GM23338 (cell line): ENCODE measurements around the gene AGPAT4. TPM values are rescaled to one million over a fixed set of nuclear protein-coding genes. Genes with fewer than 3 reads are reported as not detected.

ENCODE experiments used
- ATAC-seq: fragments of 200-7000 bp; cut with Tn5 transposase; 3 replicates; pipeline ENCODE4 v1.9.1; 2020
- DNase-seq: peaks from one replicate; pipeline ENCODE4 v3.0.0-alpha.2; 2015; ENCODE audit warnings: low spot score
- H2AFZ ChIP-seq: fragments of 200-600 bp; sonication (generic); 2 replicates; pipeline ENCODE4 v1.8.0; 2016; ENCODE audit warnings: antibody characterized with exemption, mild to moderate bottlenecking, moderate library complexity
- H3F3A ChIP-seq: fragments of 200-600 bp; sonication (generic); replicated peaks from 2 replicates; pipeline ENCODE4 v1.8.0; 2017; ENCODE audit warnings: antibody characterized with exemption, mixed run types, low read depth
- H3K27ac ChIP-seq: fragments of 200-600 bp; sonication (generic); 2 replicates; pipeline ENCODE4 v1.6.1; 2016; ENCODE audit warnings: low read depth
- H3K27me3 ChIP-seq: fragments of 200-600 bp; sonication (generic); 2 replicates; pipeline ENCODE4 v1.8.0; 2016; ENCODE audit warnings: mild to moderate bottlenecking, mixed run types, moderate library complexity; ENCODE audit not compliant: insufficient read depth
- H3K36me3 ChIP-seq: fragments of 200-600 bp; sonication (generic); 2 replicates; pipeline ENCODE4 v1.8.0; 2016; ENCODE audit warnings: mild to moderate bottlenecking; ENCODE audit not compliant: insufficient read depth
- H3K4me1 ChIP-seq: fragments of 200-600 bp; sonication (generic); 2 replicates; pipeline ENCODE4 v1.8.0; 2016; ENCODE audit warnings: mild to moderate bottlenecking, moderate library complexity; ENCODE audit not compliant: insufficient read depth
- H3K4me2 ChIP-seq: fragments of 200-600 bp; sonication (generic); 2 replicates; pipeline ENCODE4 v1.7.1; 2017; ENCODE audit warnings: mixed run types
- H3K4me3 ChIP-seq: fragments of 200-600 bp; sonication (generic); 2 replicates; pipeline ENCODE4 v1.6.1; 2016; ENCODE audit warnings: mixed run types
- H3K79me2 ChIP-seq: fragments of 200-600 bp; sonication (generic); replicated peaks from 2 replicates; pipeline ENCODE4 v1.8.0; 2017; ENCODE audit warnings: mild to moderate bottlenecking; ENCODE audit not compliant: insufficient read depth
- H3K9me2 ChIP-seq: fragments of 200-600 bp; sonication (generic); 2 replicates; pipeline ENCODE4 v1.8.0; 2017; ENCODE audit not compliant: insufficient read depth
- H4K20me1 ChIP-seq: fragments of 200-600 bp; sonication (generic); replicated peaks from 2 replicates; pipeline ENCODE4 v1.8.0; 2017; ENCODE audit warnings: mild to moderate bottlenecking; ENCODE audit not compliant: insufficient read depth
- H3K27ac Mint-ChIP-seq: 2 replicates; pipeline ENCODE4 v1.8.0; 2020; ENCODE audit warnings: inconsistent platforms, mild to moderate bottlenecking, moderate library complexity, mixed read lengths
- H3K27me3 Mint-ChIP-seq: 3 replicates; pipeline ENCODE4 v1.8.0; 2022; ENCODE audit warnings: low read depth, mild to moderate bottlenecking, moderate library complexity, mixed read lengths, inconsistent platforms; ENCODE audit not compliant: insufficient read depth, poor library complexity
- H3K36me3 Mint-ChIP-seq: 3 replicates; pipeline ENCODE4 v1.8.0; 2021; ENCODE audit warnings: low read depth, mild to moderate bottlenecking, inconsistent platforms, moderate library complexity, mixed read lengths
- H3K4me1 Mint-ChIP-seq: 3 replicates; pipeline ENCODE4 v1.8.0; 2020; ENCODE audit warnings: mild to moderate bottlenecking, inconsistent platforms, mixed read lengths
- H3K4me3 Mint-ChIP-seq: 3 replicates; pipeline ENCODE4 v1.8.0; 2021; ENCODE audit warnings: moderate library complexity, mild to moderate bottlenecking, inconsistent platforms, mixed read lengths
- H3K9me3 Mint-ChIP-seq: 3 replicates; pipeline ENCODE4 v1.8.0; 2020; ENCODE audit warnings: moderate library complexity, mild to moderate bottlenecking, inconsistent platforms, mixed read lengths
- EZH2 ChIP-seq: fragments of 200-600 bp; sonication (generic); IDR thresholded peaks from one replicate; pipeline ENCODE4 v1.8.0; 2017; ENCODE audit warnings: antibody characterized with exemption, mild to moderate bottlenecking, low read depth; ENCODE audit not compliant: unreplicated experiment
- EZH2phosphoT487 ChIP-seq: fragments of 200-600 bp; sonication (generic); IDR thresholded peaks from one replicate; pipeline ENCODE4 v1.8.1; 2018; ENCODE audit warnings: antibody characterized with exemption; ENCODE audit not compliant: unreplicated experiment
- JUNB ChIP-seq: IDR thresholded peaks from one replicate; pipeline ENCODE4 v1.6.1; 2016; ENCODE audit warnings: antibody characterized with exemption; ENCODE audit not compliant: unreplicated experiment
- NANOG ChIP-seq: IDR thresholded peaks from 2 replicates; pipeline ENCODE4 v1.6.1; 2016; ENCODE audit warnings: antibody characterized with exemption, borderline replicate concordance
- POLR2AphosphoS5 ChIP-seq: IDR thresholded peaks from 2 replicates; pipeline ENCODE4 v1.6.1; 2016; ENCODE audit warnings: antibody characterized with exemption, low read depth
- STAT1 ChIP-seq: IDR thresholded peaks from one replicate; pipeline ENCODE4 v1.6.1; 2016; ENCODE audit warnings: antibody characterized with exemption; ENCODE audit not compliant: unreplicated experiment
- ZNF114 ChIP-seq: fragments of 250-450 bp; sonication (Bioruptor Pico); IDR thresholded peaks from 2 replicates; pipeline ENCODE4 v1.5.0; 2020; ENCODE audit warnings: mild to moderate bottlenecking, moderate library complexity
- ZNF331 ChIP-seq: fragments of 250-450 bp; sonication (Bioruptor Pico); IDR thresholded peaks from 2 replicates; pipeline ENCODE4 v1.5.0; 2020; ENCODE audit warnings: low read depth, mild to moderate bottlenecking, moderate library complexity
- polyA plus RNA-seq: library from polyadenylated mRNA; unstranded; fragments of >200 nt; fragmentation: Nextera tagmentation; extraction: Ambion mirVana; gene quantifications from 2 replicates; pipeline ENCODE4 v1.2.1, GENCODE V29; 2016
- total RNA-seq: library from RNA; depleted of rRNA; stranded (reverse); fragments of >200 nt; shearing (Covaris generic); gene quantifications from 2 replicates; pipeline ENCODE4 v1.2.3, GENCODE V29; 2014
- TF ChIP-seq, protein P1 (sequence below): fragments of 250-450 bp; sonication (Bioruptor Pico); IDR thresholded peaks from 2 replicates; pipeline ENCODE4 v1.5.0; 2020; ENCODE audit warnings: mild to moderate bottlenecking, moderate library complexity
- TF ChIP-seq, protein P2 (sequence below): IDR thresholded peaks from one replicate; pipeline ENCODE4 v1.6.1; 2018; ENCODE audit warnings: antibody characterized with exemption; ENCODE audit not compliant: unreplicated experiment

The AGPAT4 gene
- total and polyA plus RNA-seq, 2 experiments from 2014 or later = 8.9 to 19.3 TPM

DNA sequence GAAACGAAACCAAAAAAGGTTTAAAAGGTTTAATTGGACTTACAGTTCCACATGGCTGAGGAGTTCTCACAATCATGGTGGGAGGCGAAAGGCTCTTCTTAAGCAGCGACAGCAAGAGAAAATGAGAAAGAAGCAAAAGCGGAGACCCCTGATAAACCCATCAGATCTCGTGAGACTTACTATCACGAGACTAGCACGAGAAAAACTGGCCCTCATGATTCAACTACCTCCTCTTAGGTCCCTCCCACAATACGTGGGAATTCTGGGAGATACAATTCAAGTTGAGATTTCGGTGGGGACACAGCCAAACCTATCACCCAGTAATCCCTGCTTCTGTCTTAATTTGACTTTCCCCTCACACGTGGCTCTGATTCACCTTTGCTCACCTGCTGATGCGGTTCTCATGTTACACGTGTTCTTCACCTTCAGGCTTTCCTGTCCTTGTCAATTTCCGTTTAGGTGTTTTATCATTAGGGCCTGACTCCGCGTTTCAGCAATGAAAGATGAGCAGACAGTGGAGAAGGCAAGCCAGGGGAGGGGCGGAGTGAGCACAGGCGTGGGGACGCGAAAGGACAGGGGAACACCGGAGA is 57.1 kb downstream of the AGPAT4 start:
- Histone ChIP-seq H3K4me3 (no peak overlapping the region), H3K27me3 (no peaks in the 10 kb centered on the region), H4K20me1 (no peaks in the 10 kb centered on the region), H3K4me1 (no peaks in the 10 kb centered on the region), H3K27ac (no peak overlapping the region), H2AFZ (no peak overlapping the region), H3K9me2 (no peaks in the 10 kb centered on the region), H3F3A (no peaks in the 10 kb centered on the region), H3K4me2 (no peak overlapping the region), H3K36me3 (peaks cover 15% of the 10 kb centered on the region), H3K79me2 (peaks cover 75% of the 10 kb centered on the region)
- Mint-ChIP-seq H3K4me3 (no peak overlapping the region), H3K4me1 (no peaks in the 10 kb centered on the region), H3K9me3 (peaks cover 54% of the 10 kb centered on the region), H3K27ac (no peak overlapping the region), H3K27me3 (peaks cover 9% of the 10 kb centered on the region), H3K36me3 (peaks cover 89% of the 10 kb centered on the region)
- no peak for TF ChIP-seq ZNF331 (CRISPR knock-in tag)
- no peak for DNase-seq
- ATAC-seq = no peak

DNA sequence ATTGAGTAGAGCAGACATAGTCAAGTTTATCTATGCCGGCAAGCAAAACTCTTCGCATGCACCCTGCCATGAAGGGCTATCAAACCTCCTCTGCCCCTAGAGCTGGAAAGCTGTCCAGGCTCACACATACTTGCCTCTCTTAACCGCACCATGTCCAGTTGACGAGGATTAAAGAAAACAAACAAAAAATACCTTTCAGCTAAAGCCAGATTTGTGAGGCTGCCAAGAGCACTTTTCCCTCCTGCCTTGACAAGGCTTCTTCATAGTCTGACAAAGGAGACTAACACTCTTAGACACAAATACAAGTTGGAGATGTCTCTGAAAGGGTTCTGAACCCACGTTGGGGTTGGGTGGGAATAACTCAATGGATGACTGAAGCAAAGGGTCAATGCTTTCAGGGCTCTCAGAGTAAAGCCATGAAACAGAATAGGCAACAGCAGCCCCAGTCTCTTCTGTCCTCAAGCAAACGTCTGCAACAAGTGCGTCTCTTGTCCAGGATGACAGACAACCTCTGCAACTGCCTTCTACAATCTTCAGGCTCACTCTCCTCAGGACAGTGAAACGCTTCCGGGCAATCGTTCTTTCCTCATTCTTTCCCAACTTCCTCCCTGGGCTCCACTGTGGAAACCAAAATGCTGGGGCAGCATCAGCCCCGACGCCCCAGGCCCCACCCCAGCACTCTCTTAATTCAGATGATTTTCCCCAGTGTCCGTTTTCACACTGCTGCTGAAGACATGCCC is 57.8 kb downstream of the AGPAT4 start:
- Histone ChIP-seq H4K20me1 (no peaks in the 10 kb centered on the region), H3K79me2 (peaks cover 70% of the 10 kb centered on the region), H3K27ac (no peak overlapping the region), H3K4me3 (no peak overlapping the region), H3F3A (no peaks in the 10 kb centered on the region), H2AFZ (no peak overlapping the region), H3K27me3 (no peaks in the 10 kb centered on the region), H3K9me2 (no peaks in the 10 kb centered on the region), H3K4me1 (no peaks in the 10 kb centered on the region), H3K36me3 (peaks cover 17% of the 10 kb centered on the region), H3K4me2 (no peak overlapping the region)
- ATAC-seq = no peak
- H3K9me3 Mint-ChIP-seq = peaks cover 60% of the 10 kb centered on the region
- H3K4me1 Mint-ChIP-seq = no peaks in the 10 kb centered on the region
- H3K27ac Mint-ChIP-seq = no peak overlapping the region
- H3K27me3 Mint-ChIP-seq = peaks cover 9% of the 10 kb centered on the region
- peaks cover 89% of the 10 kb centered on the region for H3K36me3 Mint-ChIP-seq
- H3K4me3 Mint-ChIP-seq = no peak overlapping the region
- DNase-seq = no peak
- TF ChIP-seq EZH2phosphoT487 (no peak), ZNF114 (CRISPR knock-in tag) (no peak), ZNF331 (CRISPR knock-in tag) (no peak), EZH2 (no peak), JUNB (no peak), POLR2AphosphoS5 (no peak), STAT1 (no peak), NANOG (no peak)
- TF ChIP-seq, protein P1, sequence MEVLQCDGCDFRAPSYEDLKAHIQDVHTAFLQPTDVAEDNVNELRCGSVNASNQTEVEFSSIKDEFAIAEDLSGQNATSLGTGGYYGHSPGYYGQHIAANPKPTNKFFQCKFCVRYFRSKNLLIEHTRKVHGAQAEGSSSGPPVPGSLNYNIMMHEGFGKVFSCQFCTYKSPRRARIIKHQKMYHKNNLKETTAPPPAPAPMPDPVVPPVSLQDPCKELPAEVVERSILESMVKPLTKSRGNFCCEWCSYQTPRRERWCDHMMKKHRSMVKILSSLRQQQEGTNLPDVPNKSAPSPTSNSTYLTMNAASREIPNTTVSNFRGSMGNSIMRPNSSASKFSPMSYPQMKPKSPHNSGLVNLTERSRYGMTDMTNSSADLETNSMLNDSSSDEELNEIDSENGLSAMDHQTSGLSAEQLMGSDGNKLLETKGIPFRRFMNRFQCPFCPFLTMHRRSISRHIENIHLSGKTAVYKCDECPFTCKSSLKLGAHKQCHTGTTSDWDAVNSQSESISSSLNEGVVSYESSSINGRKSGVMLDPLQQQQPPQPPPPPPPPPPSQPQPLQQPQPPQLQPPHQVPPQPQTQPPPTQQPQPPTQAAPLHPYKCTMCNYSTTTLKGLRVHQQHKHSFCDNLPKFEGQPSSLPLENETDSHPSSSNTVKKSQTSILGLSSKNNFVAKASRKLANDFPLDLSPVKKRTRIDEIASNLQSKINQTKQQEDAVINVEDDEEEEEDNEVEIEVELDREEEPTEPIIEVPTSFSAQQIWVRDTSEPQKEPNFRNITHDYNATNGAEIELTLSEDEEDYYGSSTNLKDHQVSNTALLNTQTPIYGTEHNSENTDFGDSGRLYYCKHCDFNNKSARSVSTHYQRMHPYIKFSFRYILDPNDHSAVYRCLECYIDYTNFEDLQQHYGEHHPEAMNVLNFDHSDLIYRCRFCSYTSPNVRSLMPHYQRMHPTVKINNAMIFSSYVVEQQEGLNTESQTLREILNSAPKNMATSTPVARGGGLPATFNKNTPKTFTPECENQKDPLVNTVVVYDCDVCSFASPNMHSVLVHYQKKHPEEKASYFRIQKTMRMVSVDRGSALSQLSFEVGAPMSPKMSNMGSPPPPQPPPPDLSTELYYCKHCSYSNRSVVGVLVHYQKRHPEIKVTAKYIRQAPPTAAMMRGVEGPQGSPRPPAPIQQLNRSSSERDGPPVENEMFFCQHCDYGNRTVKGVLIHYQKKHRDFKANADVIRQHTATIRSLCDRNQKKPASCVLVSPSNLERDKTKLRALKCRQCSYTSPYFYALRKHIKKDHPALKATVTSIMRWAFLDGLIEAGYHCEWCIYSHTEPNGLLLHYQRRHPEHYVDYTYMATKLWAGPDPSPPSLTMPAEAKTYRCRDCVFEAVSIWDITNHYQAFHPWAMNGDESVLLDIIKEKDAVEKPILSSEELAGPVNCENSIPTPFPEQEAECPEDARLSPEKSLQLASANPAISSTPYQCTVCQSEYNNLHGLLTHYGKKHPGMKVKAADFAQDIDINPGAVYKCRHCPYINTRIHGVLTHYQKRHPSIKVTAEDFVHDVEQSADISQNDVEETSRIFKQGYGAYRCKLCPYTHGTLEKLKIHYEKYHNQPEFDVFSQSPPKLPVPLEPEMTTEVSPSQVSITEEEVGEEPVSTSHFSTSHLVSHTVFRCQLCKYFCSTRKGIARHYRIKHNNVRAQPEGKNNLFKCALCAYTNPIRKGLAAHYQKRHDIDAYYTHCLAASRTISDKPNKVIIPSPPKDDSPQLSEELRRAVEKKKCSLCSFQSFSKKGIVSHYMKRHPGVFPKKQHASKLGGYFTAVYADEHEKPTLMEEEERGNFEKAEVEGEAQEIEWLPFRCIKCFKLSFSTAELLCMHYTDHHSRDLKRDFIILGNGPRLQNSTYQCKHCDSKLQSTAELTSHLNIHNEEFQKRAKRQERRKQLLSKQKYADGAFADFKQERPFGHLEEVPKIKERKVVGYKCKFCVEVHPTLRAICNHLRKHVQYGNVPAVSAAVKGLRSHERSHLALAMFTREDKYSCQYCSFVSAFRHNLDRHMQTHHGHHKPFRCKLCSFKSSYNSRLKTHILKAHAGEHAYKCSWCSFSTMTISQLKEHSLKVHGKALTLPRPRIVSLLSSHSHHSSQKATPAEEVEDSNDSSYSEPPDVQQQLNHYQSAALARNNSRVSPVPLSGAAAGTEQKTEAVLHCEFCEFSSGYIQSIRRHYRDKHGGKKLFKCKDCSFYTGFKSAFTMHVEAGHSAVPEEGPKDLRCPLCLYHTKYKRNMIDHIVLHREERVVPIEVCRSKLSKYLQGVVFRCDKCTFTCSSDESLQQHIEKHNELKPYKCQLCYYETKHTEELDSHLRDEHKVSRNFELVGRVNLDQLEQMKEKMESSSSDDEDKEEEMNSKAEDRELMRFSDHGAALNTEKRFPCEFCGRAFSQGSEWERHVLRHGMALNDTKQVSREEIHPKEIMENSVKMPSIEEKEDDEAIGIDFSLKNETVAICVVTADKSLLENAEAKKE (CRISPR knock-in tag) = no peak
- TF ChIP-seq, protein P2, sequence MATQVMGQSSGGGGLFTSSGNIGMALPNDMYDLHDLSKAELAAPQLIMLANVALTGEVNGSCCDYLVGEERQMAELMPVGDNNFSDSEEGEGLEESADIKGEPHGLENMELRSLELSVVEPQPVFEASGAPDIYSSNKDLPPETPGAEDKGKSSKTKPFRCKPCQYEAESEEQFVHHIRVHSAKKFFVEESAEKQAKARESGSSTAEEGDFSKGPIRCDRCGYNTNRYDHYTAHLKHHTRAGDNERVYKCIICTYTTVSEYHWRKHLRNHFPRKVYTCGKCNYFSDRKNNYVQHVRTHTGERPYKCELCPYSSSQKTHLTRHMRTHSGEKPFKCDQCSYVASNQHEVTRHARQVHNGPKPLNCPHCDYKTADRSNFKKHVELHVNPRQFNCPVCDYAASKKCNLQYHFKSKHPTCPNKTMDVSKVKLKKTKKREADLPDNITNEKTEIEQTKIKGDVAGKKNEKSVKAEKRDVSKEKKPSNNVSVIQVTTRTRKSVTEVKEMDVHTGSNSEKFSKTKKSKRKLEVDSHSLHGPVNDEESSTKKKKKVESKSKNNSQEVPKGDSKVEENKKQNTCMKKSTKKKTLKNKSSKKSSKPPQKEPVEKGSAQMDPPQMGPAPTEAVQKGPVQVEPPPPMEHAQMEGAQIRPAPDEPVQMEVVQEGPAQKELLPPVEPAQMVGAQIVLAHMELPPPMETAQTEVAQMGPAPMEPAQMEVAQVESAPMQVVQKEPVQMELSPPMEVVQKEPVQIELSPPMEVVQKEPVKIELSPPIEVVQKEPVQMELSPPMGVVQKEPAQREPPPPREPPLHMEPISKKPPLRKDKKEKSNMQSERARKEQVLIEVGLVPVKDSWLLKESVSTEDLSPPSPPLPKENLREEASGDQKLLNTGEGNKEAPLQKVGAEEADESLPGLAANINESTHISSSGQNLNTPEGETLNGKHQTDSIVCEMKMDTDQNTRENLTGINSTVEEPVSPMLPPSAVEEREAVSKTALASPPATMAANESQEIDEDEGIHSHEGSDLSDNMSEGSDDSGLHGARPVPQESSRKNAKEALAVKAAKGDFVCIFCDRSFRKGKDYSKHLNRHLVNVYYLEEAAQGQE = no peak
